GM11168 (cell line): ENCODE data around the gene SNRNP35.
"Not testable (repeated sequence)": the region's sequence is repeated elsewhere in the genome, so short reads cannot be mapped to it uniquely, and the experiment has no call there.

ENCODE experiments used
- in situ Hi-C: fragments of 300-500 bp; cut with MboI; formaldehyde crosslinking; loops from one replicate; pipeline ENCODE4 v1.12.0; 2022; ENCODE audit warnings: low sequenced_read_pairs; ENCODE audit not compliant: unreplicated experiment

The SNRNP35 gene

GRCh38 chr12:123457980-123458779 lies at the start of gene SNRNP35:
Gene SNRNP35 (plus strand): TSS chr12:123458139. CDS start chr12:123465541, 7,402 bp downstream.
- in situ Hi-C loops, result no loop called here

GRCh38 chr12:123408619-123409018 lies 49.3 kb upstream of the SNRNP35 start:
- in situ Hi-C loops, result not testable (repeated sequence)

DNA sequence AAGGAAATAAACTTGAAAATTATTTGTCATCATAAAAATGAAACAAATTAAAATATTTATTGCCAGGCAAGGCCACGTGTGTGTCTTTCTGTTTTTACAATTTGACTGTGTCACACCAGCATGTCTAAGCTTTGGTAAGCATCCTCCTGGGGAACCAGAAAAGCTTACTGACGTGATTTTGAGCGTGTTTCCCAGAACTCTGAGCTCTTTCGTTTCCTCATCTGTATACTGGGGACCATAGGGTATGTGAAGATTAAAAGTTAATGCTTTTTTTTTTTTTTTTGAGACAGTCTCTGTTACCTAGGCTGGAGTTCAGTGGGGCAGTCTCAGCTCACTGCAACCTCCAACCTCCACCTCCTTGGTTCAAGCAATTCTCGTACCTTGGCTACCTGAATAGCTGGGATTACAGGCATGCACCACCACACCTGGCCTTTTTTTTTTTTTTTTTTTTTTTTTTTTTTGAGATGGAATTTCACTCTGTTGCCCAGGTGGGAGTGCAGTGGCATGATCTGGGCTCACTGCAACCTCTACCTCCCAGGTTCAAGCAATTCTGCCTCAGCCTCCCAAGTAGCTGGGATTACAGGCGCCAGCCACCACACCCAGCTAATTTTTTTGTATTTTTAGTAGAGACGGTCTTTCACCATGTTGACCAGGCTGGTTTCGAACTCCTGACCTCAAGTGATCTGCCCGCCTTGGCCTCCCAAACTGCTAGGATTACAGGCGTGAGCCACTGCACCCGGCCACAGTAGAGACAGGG lies 48.5 kb upstream of the SNRNP35 start:
- in situ Hi-C loops, result not testable (repeated sequence)

GRCh38 chr12:123410041-123410412 lies 47.9 kb upstream of the SNRNP35 start:
- in situ Hi-C loops, result no loop called here

DNA sequence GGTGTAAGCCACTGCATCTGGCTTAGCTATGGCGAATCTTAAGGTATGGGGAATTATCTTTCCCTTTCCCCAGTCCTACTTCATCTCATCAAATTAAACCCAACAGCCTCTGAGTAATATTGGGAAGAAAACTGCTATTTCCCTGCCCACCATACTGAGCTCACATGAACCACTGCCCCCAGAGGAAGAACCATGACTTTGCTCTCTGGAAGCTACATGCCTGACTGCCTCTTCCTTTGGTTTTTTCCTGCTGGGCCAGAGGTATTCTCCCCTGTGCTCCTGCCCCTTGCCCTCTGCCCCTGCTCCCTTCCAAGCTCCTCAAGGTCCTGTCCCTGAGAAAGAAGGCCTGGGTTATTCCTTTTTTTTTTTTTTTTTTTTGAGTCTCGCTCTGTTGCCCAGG lies 36.6 kb upstream of the SNRNP35 start:
- in situ Hi-C loops, result no loop called here

DNA sequence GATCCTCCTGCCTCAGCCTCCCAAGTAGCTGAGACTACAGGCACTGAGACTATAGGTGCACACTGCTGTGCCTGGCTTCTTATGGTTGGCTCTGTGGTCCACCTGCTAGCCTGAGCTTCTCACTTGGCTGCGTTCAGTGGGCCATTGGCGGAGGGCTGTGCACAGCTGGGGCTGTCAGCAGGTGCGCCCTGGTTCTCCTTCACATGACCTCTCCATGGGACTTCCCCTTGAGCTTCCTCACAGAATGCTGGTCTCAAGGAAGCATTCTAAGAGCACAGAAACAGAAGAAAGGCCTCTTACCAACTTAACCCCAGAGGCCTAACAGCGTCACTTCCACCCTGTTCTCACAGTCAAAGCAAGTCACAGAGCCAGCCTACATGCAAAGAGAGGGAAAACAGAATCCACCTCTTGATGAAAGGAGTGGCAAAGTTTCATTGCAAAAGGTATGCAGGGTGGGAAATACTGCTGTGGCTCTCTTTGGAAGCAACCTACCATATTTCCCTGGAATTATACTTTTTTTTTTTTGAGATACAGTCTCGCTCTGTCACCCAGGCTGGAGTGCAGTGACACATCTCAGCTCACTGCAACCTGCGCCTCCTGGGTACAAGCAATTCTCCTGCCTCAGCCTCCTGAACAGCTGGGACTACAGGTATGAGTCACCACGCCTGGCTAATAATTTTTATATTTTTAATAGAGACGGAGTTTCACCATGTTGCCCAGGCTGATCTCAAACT lies 30.7 kb upstream of the SNRNP35 start:
- in situ Hi-C loops, result no loop called here

DNA sequence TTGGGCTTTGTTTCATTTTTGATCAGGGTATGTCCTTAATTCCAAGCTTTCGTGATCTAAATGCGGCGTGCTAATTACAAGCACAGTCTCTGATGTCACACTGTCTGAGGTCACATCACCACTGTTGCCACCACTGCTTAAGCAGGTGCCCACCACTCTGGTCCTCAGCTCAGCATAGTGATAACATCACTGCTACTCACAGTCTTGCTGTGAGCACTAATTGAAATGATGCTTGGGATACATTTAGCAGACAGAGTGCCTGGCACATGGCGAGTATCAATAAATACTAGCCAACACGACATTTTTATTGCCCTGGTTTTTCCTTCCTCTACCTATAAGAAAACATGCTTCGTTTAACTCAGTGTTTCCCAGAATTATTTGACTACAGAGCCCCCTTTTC lies 29.3 kb upstream of the SNRNP35 start:
- in situ Hi-C loops, result no loop called here

GRCh38 chr12:123429101-123429500 lies 28.8 kb upstream of the SNRNP35 start:
- in situ Hi-C loops, result not testable (repeated sequence)

DNA sequence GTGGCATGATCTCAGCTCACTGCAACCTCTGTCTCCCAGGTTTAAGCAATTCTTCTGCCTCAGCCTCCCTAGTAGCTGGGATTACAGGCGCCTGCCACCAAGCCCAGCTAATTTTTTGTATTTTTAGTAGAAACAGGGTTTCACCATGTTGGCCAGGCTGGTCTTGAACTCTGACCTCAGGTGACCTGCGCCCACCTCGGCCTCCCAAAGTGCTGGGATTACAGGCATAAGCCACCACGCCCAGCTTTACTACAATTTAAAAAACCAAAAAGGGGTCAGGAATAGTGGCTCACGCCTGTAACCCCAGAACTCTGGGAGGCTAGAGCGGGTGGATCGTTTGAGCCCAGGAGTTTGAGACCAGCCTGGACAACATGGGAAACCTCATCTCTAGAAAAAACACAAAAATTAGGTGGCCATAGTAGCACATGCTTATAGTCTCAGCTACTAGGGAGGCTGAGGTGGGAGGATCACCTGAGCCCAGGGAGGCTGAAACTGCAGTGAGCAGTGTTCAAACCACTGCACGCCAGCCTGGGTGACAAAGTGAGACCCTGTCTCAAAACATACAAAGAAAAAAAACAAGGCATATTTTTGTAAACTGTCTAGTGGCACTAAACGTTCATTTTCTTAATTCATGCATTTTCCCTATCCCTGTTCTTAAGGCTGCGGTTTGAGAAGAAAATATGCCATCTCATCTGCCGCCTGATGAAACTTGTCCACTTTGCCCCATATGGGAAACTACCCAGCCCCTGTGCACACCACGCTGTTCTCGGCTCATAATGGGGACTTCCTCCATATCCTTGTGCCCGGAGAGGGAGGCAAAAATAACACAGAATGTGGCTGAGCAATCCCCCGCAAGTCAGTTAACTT lies 25.8 kb upstream of the SNRNP35 start:
- in situ Hi-C loops, result not testable (repeated sequence)

DNA sequence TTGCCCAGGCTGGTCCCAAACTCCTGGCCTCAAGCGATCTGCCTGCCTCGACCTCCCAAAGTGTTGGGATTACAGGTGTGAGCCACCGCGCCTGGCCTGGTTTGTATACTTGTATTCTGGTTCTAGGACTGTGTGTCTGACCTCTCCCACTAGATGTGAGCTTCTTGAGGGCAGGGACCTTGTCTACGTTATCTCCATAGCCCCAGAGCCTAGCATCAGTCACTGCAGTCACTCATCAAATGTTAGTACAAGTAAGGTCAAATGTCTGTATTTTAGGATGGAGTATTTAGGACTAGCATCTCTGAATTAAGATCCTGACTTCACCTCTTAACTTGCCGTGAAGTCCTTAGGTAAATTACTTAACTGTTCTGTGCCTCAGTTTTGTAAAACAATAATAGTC lies 24.3 kb upstream of the SNRNP35 start:
- in situ Hi-C loops, result no loop called here

- in situ Hi-C loops, result no loop called here
These were observed 22.3 kb upstream of the SNRNP35 start for GRCh38 chr12:123435636-123436016.

DNA sequence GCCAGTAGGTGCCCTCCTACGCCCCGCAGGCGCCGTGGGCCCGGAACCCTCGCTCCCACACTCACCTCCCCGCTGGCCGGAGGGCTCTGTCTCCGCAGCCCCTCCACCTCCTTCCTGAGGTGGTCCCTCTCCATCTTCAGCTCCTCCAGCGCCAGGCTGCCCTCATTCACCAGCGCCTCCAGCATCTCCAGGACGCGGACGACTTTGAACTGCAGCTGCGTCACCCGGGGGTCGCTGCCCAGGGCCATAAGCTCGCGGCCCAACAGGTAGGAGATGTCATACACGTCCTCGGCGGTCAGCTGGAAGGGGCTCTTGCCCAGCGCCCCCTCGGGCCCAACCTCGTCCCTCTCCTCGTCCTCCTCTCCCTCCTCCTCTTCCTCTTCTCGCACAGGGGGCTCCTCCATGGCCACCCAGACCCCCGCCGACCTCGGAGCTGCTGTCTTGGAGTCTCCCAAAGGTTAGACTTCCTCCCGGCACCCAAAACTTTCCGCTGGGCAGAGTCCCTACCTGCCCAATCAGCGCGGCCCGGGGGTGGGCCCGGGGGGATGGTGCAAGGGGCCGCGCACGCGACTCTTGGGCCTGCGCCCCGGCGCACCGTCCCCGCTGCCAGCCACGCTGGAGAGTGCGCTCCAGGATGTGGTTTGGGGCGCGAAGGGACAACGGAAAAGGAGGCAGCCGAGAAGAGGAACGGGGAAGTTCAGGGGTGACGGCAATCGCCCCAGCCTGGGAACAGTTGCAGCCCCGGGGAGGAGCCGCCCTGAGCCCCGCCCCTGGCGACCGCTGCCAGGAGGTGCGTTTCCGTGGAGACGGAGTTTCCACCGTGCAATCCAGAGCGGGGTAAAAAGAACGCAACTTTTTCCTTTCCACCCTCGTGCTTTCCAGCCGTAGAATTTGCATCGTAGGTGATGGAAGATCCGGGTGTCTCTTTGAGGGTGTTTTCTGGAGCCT lies 21.6 kb upstream of the SNRNP35 start, which contains the start of gene RILPL2:
Gene RILPL2, minus strand, starts transcription at position 668 of the 948 bp plus-strand sequence. Its CDS starts 264 bp downstream, at position 404.
- in situ Hi-C loops, result no loop called here

DNA sequence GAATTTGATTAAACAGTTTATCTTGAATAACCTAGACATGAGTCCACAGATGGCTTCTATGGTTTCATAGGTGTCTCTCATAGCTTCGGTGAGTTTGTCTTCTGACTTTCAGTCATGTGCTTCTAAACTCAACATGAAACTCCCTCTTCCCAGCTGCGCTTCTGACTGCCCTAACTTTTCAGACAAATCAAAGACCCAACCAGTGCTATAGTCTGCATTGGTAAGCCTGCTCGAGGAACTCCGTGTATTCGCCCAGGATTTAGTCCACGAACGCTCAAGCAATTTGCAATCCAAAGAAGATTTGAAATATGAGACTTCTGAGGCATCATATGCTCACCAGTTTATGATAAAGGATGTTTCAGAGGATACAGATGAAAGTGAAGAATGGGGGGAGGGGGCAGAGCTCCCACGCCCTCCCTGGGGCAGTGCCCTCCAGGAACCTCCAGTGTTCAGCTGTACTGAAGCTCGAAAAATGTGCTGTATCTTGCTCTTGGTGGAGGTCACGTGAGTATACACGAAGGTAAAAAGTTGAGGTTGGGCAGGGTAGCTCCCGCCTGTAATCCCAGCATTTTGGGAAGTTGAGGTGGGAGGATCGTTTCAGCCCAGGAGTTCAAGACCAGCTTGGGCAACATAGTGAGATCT lies 16.3 kb upstream of the SNRNP35 start:
- in situ Hi-C loops, result no loop called here

DNA sequence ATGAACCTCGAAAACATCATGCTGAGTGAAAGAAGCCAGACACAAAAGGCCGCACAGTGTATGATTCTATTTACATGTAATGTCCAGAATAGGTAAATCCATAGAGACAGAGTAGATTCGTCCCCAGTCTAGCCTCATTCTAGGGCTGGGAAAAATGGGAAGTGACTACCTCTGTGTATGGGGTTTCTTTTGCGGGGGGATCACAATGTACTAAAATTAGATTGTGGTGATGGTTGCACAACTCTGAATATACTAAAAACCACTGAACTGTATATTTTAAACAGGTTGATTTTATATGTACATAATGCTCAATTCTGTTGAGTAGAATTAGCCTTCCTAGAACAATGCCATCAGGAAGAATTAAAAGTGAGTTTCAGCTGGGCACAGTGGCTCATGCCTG lies 15.2 kb upstream of the SNRNP35 start:
- in situ Hi-C loops, result no loop called here

DNA sequence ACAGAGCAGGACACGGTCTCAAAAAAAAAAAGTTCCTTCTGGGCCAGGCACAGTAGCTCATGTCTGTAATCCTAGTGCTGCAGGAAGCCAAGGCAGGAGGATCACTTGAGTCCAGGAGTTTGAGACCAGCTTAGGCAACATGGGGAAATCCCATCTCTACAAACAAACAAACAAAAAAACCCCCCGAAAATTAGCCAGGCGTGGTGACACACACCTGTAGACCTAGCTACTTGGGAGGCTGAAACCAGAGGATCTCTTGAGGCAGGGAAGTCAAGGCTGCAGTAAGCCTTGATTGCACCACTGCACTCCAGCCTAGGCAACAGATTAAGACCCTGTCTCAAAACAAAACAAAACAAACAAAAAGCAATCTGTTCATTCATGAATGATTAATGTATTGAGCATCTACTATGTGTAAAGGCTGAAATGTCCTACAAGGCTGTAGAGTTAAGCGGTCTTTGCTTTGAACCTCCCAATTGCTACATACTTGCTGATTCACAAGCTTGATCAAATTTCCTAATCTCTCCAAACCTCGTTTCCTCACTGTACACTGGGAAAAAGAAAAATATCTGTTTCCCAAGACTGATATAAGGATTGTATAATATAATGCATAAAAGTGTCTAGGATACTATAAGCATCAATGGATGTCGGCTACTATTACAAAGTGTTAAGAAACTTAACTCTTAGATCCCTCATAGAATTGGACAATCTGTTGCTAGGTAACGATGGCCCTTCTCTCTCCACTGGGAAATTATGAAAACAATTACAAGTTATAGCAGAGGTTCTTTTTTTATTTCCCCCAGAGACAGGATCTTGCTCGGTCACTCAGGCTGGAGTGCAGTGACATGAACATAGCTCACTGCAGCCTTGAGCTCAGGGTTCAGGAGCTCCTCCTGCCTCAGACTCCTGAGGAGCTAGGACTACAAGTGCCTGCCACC lies 13.6 kb upstream of the SNRNP35 start:
- in situ Hi-C loops, result no loop called here

GRCh38 chr12:123445388-123446332 lies 12.3 kb upstream of the SNRNP35 start:
- in situ Hi-C loops, result no loop called here
